GM12865 (cell line): ENCODE results near the gene AZU1.
A peak's percentile ranks its signal among the peaks of the same experiment; 100 is the strongest.

Experiments
- DNase-seq: peaks from one replicate; pipeline ENCODE4 v3.0.0; 2010; ENCODE audit warnings: low read depth
- H3K4me3 ChIP-seq: 2 replicates; pipeline ENCODE4 v1.5.1; 2011; ENCODE audit warnings: mild to moderate bottlenecking, low read depth, low read length, control low read depth
- TF ChIP-seq, protein P1 (sequence below): IDR thresholded peaks from 2 replicates; pipeline ENCODE4 v1.5.1; 2011; ENCODE audit warnings: low read length, control low read depth, low read depth, inconsistent platforms; ENCODE audit not compliant: insufficient read depth; ENCODE audit errors: missing control alignments

The AZU1 gene

DNA sequence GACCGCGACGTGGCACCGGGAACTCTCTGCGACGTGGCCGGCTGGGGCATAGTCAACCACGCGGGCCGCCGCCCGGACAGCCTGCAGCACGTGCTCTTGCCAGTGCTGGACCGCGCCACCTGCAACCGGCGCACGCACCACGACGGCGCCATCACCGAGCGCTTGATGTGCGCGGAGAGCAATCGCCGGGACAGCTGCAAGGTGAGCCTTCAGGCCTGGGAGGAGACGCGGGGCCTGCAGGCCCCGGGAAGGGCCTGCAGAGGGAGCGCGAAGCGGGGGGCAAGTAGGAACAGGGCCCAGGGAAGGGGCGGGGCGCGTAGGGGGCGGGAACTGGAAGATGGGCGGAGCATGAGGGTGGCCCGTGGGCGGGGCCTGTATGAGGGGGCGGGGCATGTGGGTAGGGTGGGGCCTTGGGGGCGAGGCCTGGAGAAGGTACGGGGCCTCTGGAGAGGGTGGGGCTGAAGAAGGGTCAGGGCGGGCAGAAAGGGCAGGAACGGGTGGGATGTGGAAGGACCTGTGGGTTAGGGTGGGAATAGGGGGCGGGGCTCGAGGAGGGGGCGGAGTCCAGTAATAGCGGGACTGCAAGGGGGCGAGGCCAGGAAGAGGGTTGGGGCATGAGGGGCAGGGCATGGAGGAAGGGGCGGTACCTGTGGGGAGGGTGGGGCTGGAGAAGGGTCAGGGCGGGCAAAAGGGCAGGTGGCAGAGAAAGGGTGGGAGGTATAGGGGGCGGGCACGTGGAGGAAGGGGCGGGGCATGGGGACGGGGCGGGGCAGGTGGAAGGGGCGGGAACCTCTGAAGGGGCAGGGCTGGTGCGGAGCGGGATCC is 34.3 kb downstream of the AZU1 start:
- H3K4me3 ChIP-seq: no peak overlapping the region
- TF ChIP-seq, protein P1, sequence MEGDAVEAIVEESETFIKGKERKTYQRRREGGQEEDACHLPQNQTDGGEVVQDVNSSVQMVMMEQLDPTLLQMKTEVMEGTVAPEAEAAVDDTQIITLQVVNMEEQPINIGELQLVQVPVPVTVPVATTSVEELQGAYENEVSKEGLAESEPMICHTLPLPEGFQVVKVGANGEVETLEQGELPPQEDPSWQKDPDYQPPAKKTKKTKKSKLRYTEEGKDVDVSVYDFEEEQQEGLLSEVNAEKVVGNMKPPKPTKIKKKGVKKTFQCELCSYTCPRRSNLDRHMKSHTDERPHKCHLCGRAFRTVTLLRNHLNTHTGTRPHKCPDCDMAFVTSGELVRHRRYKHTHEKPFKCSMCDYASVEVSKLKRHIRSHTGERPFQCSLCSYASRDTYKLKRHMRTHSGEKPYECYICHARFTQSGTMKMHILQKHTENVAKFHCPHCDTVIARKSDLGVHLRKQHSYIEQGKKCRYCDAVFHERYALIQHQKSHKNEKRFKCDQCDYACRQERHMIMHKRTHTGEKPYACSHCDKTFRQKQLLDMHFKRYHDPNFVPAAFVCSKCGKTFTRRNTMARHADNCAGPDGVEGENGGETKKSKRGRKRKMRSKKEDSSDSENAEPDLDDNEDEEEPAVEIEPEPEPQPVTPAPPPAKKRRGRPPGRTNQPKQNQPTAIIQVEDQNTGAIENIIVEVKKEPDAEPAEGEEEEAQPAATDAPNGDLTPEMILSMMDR: peak; percentile 1
- peak; percentile 70 for DNase-seq

DNA sequence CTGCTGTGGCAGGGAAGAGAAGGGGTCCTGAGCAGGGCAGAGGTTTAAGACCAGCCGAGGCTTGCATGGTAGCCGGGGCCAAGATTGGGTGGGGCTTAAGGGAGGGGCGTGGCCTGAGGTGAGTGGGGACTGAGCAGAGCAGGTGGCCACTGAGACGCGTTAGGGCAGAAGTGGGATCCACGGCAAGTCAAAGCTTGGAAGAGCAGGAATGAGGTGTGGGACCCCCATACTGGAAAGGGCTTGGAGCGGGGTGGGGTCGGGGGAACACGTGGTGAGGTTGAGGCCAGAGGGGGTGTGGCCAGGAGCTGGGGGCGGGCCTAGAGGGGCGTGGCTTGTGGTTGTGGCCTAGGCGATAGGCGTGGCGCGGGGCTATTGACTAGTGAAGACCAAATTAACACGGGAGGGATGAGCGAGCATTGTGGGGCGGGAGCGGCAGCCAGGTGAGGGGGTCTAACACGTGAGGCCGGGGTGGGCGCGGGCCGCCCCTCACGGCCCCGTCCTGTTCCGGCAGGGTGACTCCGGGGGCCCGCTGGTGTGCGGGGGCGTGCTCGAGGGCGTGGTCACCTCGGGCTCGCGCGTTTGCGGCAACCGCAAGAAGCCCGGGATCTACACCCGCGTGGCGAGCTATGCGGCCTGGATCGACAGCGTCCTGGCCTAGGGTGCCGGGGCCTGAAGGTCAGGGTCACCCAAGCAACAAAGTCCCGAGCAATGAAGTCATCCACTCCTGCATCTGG is 35.1 kb downstream of the AZU1 start:
- no peak overlapping the region for H3K4me3 ChIP-seq
- DNase-seq: peak; percentile 79
- TF ChIP-seq, protein P1: no peak

DNA sequence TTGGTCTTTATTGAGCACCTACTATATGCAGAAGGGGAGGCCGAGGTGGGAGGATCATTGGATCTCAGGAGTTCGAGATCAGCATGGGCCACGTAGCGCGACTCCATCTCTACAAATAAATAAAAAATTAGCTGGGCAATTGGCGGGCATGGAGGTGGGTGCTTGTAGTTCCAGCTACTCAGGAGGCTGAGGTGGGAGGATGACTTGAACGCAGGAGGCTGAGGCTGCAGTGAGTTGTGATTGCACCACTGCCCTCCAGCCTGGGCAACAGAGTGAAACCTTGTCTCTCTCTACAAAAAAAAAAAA is 35.6 kb downstream of the AZU1 start:
- no peak overlapping the region for H3K4me3 ChIP-seq
- DNase-seq: no peak
- TF ChIP-seq, protein P1: no peak

DNA sequence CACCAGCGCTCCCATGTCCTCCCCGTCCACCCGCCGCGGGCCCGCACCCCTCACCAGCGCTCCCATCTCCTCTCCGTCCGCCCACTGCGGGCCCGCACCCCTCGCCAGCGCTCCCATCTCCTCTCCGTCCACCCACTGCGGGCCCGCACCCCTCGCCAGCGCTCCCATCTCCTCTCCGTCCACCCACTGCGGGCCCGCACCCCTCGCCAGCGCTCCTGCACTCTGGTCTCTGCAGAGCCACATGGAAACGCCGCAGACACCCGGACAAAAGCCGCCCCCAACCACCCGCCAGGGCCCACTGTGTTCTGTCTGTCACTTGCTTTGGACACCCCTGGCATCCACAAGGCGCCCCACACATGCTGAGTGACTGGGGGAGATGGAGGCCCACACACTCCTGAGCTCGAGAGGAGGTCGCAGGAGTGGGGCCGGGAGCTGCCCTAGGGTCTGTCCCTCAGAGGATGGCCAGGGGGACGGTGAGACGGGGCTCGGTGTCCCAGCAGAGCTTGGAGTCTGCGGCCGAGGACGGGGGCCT is 39.2 kb downstream of the AZU1 start:
- TF ChIP-seq, protein P1: no peak
- no peak overlapping the region for H3K4me3 ChIP-seq

DNA sequence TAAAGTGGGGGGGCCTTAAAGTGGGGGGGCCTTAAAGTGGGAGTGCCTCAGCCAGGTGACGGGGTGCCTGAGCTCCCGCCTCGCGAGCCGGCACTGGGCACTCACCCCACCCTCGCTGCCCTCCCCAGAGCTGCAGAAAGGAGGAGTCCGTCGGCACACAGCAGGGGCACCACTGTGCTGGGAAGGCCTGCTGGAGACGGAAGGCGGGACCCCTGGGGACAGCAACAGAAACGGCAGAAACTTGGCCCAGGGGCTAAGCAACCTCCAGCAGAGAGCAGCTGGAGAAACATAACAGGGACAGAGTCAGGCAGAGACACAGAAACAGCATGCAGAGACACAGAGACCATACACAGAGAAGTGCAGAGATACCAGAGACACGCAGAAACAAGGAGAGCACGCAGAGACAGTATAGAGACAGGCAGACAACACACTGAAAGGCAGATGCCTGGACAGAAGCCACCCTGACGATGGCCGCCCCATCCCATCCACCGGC is 39.7 kb downstream of the AZU1 start:
- TF ChIP-seq, protein P1: no peak
- no peak for DNase-seq
- no peak overlapping the region for H3K4me3 ChIP-seq

More for the DNA sequence above, 39.2 kb downstream of the AZU1 start:
- no peak for DNase-seq

DNA sequence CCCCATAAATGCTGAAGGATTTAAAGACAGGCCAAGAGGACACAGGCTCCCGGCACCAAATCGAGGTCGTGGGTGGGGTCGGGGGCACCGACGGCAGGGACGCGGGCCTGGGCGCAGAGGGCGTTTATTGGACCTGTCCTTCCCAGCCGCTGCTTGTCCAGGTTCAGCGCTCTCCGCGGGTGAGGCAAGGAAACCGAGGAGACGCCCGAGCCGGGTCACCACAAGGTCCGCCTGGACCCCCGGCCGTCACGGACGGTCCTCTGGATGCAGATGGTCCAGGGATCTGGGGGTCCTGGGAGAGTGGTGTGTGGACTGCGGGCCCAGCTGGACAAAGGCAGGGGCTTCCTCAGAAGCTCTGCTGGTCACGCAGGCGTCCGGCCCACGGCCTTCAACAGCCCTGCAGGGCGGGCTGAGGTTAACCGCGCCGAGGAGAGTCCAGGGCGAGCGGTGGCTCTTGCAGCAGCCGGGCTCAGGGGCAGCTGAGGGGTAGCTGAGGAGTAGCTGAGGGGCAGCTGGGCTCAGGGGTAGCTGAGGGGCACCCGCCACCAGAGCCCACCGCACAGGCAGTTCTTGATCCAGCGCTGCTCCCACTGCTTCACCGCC is 40.3 kb downstream of the AZU1 start:
- TF ChIP-seq, protein P1: no peak
- H3K4me3 ChIP-seq: no peak overlapping the region
- DNase-seq: no peak
